ENCODE measurements around the gene ENOSF1. TPM values are rescaled to one million over a fixed set of nuclear protein-coding genes. Genes with fewer than 3 reads are reported as not detected.

Gene ENOSF1
- total RNA-seq, 1 donor from 2014 or later = 53.5 TPM

GRCh38 chr18:671405-671804 is 41.0 kb downstream of the ENOSF1 start:
- TF ChIP-seq POLR2A (IDR thresholded peaks at IDR 0.05) (no peak), POLR2AphosphoS5 (IDR thresholded peaks at IDR 0.05; ENCODE audit: insufficient read depth in 1 of 2, low read depth in 1 of 2) (no peak), CTCF (IDR thresholded peaks at IDR 0.05) (no peak)
- Histone ChIP-seq H3K36me3 (peaks cover 0 to 53% of the 10 kb centered on the region in 2 donors), H3K4me1 (no peaks in the 10 kb centered on the region), H3K9me3 (no peaks in the 10 kb centered on the region), H3K27me3 (no peaks in the 10 kb centered on the region), H3K27ac (no peak overlapping the region), H3K4me3 (no peak overlapping the region)
- DNase-seq (ENCODE audit: extremely low spot score in 2 of 2) = no peak
- intact Hi-C loops (cut with DNase I) = no loop called here

- no peak for DNase-seq (ENCODE audit: extremely low spot score in 2 of 2)
- TF ChIP-seq CTCF (IDR thresholded peaks at IDR 0.05) (no peak), POLR2A (IDR thresholded peaks at IDR 0.05) (no peak), POLR2AphosphoS5 (IDR thresholded peaks at IDR 0.05; ENCODE audit: insufficient read depth in 1 of 2, low read depth in 1 of 2) (no peak)
- intact Hi-C loops (cut with DNase I) = no loop called here
- Histone ChIP-seq H3K27me3 (no peaks in the 10 kb centered on the region), H3K4me3 (no peak overlapping the region), H3K9me3 (no peaks in the 10 kb centered on the region), H3K27ac (no peak overlapping the region), H3K36me3 (peaks cover 0 to 44% of the 10 kb centered on the region in 2 donors), H3K4me1 (no peaks in the 10 kb centered on the region)
Observed at GRCh38 chr18:670522-670921, 41.9 kb downstream of the ENOSF1 start.

GRCh38 chr18:669077-669476 is 43.4 kb downstream of the ENOSF1 start:
- no peak overlapping the region for H3K4me3 ChIP-seq
- TF ChIP-seq POLR2A (IDR thresholded peaks at IDR 0.05) (no peak), CTCF (IDR thresholded peaks at IDR 0.05) (no peak), POLR2AphosphoS5 (IDR thresholded peaks at IDR 0.05; ENCODE audit: insufficient read depth in 1 of 2, low read depth in 1 of 2) (no peak)
- DNase-seq (ENCODE audit: extremely low spot score in 2 of 2) = no peak
- H3K4me1 ChIP-seq = no peaks in the 10 kb centered on the region
- intact Hi-C loops (cut with DNase I) = no loop called here
- no peaks in the 10 kb centered on the region for H3K27me3 ChIP-seq
- peaks cover 0 to 38% of the 10 kb centered on the region in 2 donors for H3K36me3 ChIP-seq
- no peaks in the 10 kb centered on the region for H3K9me3 ChIP-seq
- no peak overlapping the region for H3K27ac ChIP-seq

- Histone ChIP-seq H3K27me3 (no peaks in the 10 kb centered on the region), H3K4me1 (no peaks in the 10 kb centered on the region), H3K36me3 (peaks cover 0 to 33% of the 10 kb centered on the region in 2 donors), H3K9me3 (no peaks in the 10 kb centered on the region), H3K4me3 (no peak overlapping the region), H3K27ac (no peak overlapping the region)
- intact Hi-C loops (cut with DNase I) = no loop called here
- TF ChIP-seq POLR2A (IDR thresholded peaks at IDR 0.05) = no peak
- no peak for TF ChIP-seq CTCF (IDR thresholded peaks at IDR 0.05)
- TF ChIP-seq POLR2AphosphoS5 (IDR thresholded peaks at IDR 0.05; ENCODE audit: insufficient read depth in 1 of 2, low read depth in 1 of 2) = no peak
- no peak for DNase-seq (ENCODE audit: extremely low spot score in 2 of 2)
Observed at GRCh38 chr18:668260-668659, 44.2 kb downstream of the ENOSF1 start.

- intact Hi-C loops (cut with DNase I) = no loop called here
- H3K9me3 ChIP-seq = no peaks in the 10 kb centered on the region
- no peak overlapping the region for H3K4me3 ChIP-seq
- H3K27me3 ChIP-seq = no peaks in the 10 kb centered on the region
- H3K27ac ChIP-seq = no peak overlapping the region
- TF ChIP-seq CTCF (IDR thresholded peaks at IDR 0.05) = no peak
- no peak for TF ChIP-seq POLR2A (IDR thresholded peaks at IDR 0.05)
- no peak for TF ChIP-seq POLR2AphosphoS5 (IDR thresholded peaks at IDR 0.05; ENCODE audit: insufficient read depth in 1 of 2, low read depth in 1 of 2)
- H3K4me1 ChIP-seq = no peaks in the 10 kb centered on the region
- peaks cover 0 to 18% of the 10 kb centered on the region in 2 donors for H3K36me3 ChIP-seq
- no peak for DNase-seq (ENCODE audit: extremely low spot score in 2 of 2)
Observed at GRCh38 chr18:666628-667027, 45.8 kb downstream of the ENOSF1 start.
